GM18511 (cell line): ENCODE data around the gene MLC1.
"Not testable (repeated sequence)": the region's sequence is repeated elsewhere in the genome, so short reads cannot be mapped to it uniquely, and the experiment has no call there.

Source experiments
- ATAC-seq: cut with Tn5 transposase; IDR thresholded peaks from one replicate; pipeline ENCODE4 v1.9.1; 2021; ENCODE audit warnings: mild to moderate bottlenecking, moderate library complexity; ENCODE audit not compliant: unreplicated experiment

The MLC1 gene

GRCh38 chr22:50104141-50104544 is 18.9 kb upstream of the MLC1 start:
- no peak for ATAC-seq

- no peak for ATAC-seq
These were observed 17.7 kb upstream of the MLC1 start for GRCh38 chr22:50102946-50103345.

- ATAC-seq: no peak
These were observed 16.8 kb upstream of the MLC1 start for GRCh38 chr22:50101870-50102565.

GRCh38 chr22:50098052-50098451 is 12.8 kb upstream of the MLC1 start:
- no peak for ATAC-seq

GRCh38 chr22:50092342-50092741 is 7.1 kb upstream of the MLC1 start:
- no peak for ATAC-seq

- no peak for ATAC-seq
These were observed 6.0 kb upstream of the MLC1 start for GRCh38 chr22:50091092-50091768.

GRCh38 chr22:50090412-50090714 is 5.1 kb upstream of the MLC1 start:
- ATAC-seq: no peak

- no peak for ATAC-seq
These were observed 4.6 kb upstream of the MLC1 start, which contains the start of gene MOV10L1 for GRCh38 chr22:50089682-50090411. MOV10L1 (plus strand) TSS chr22:50090006; CDS start chr22:50090089, 83 bp downstream.

GRCh38 chr22:50089231-50089630 is 4.0 kb upstream of the MLC1 start:
- ATAC-seq: no peak

- no peak for ATAC-seq
These were observed 2.9 kb upstream of the MLC1 start for GRCh38 chr22:50088096-50088495.

GRCh38 chr22:50087646-50088045 is 2.4 kb upstream of the MLC1 start:
- ATAC-seq: no peak

- ATAC-seq: not testable (repeated sequence)
These were observed 1.7 kb upstream of the MLC1 start for GRCh38 chr22:50086975-50087374.

GRCh38 chr22:50086526-50086925 is 1.3 kb upstream of the MLC1 start:
- no peak for ATAC-seq

- no peak for ATAC-seq
These were observed 608 bp downstream of the MLC1 start for GRCh38 chr22:50084614-50085021.

GRCh38 chr22:50084080-50084477 is 1.1 kb downstream of the MLC1 start:
- ATAC-seq: no peak

- no peak for ATAC-seq
These were observed 1.7 kb downstream of the MLC1 start for GRCh38 chr22:50083462-50084079.

GRCh38 chr22:50082961-50083461 is 2.2 kb downstream of the MLC1 start:
- no peak for ATAC-seq

- ATAC-seq: no peak
These were observed 3.0 kb downstream of the MLC1 start for GRCh38 chr22:50082197-50082715.

- ATAC-seq: no peak
These were observed 3.6 kb downstream of the MLC1 start for GRCh38 chr22:50081426-50082196.

GRCh38 chr22:50080077-50080465 is 5.2 kb downstream of the MLC1 start:
- no peak for ATAC-seq
